ENCODE measurements around the gene EFCAB6. TPM values are rescaled to one million over a fixed set of nuclear protein-coding genes. Genes with fewer than 3 reads are reported as not detected.

The EFCAB6 gene
- total RNA-seq, 6 experiments from 2014 or later = 0.29 to 1.5 (median 0.93) TPM

- Histone ChIP-seq H3K4me3 (no peak overlapping the region), H3K4me1 (peaks cover 0 to 13% (median 4%) of the 10 kb centered on the region in 4 donors), H3K36me3 (no peaks in the 10 kb centered on the region), H3K9me3 (no peaks in the 10 kb centered on the region), H3K27ac (no peak overlapping the region), H3K27me3 (no peaks in the 10 kb centered on the region)
- TF ChIP-seq CTCF (IDR thresholded peaks at IDR 0.05) (no peak), POLR2A (IDR thresholded peaks at IDR 0.05) (no peak)
- peak in 3 of 4 donors; percentile 17 to 49 (median 27) for ATAC-seq
- WGBS (ENCODE audit: insufficient coverage, low coverage, low lambda C conversion rate, missing lambda C conversion rate) = 54% methylated on average over 13 of the region's 19 CpGs
- DNase-seq = peak in 1 of 3 donors; percentile 54
- intact Hi-C loops (cut with DNase I) = no loop called here
These were observed 40.6 kb upstream of the EFCAB6 start for GRCh38 chr22:43852573-43853327.

- no peak for ATAC-seq
- Histone ChIP-seq H3K36me3 (no peaks in the 10 kb centered on the region), H3K9me3 (no peaks in the 10 kb centered on the region), H3K4me1 (peaks cover 0 to 13% (median 4%) of the 10 kb centered on the region in 4 donors), H3K4me3 (no peak overlapping the region), H3K27me3 (no peaks in the 10 kb centered on the region), H3K27ac (no peak overlapping the region)
- intact Hi-C loops (cut with DNase I) = no loop called here
- no peak for DNase-seq
- WGBS (ENCODE audit: insufficient coverage, low coverage, low lambda C conversion rate, missing lambda C conversion rate) = 40% methylated on average over 1 of the region's 3 CpGs
- TF ChIP-seq POLR2A (IDR thresholded peaks at IDR 0.05) (no peak), CTCF (IDR thresholded peaks at IDR 0.05) (no peak)
These were observed 39.8 kb upstream of the EFCAB6 start for GRCh38 chr22:43851979-43852307.

GRCh38 chr22:43851058-43851978 lies 39.2 kb upstream of the EFCAB6 start:
- intact Hi-C loops (cut with DNase I) = no loop called here
- Histone ChIP-seq H3K9me3 (no peaks in the 10 kb centered on the region), H3K27me3 (no peaks in the 10 kb centered on the region), H3K27ac (no peak overlapping the region), H3K4me1 (peaks cover 0 to 13% (median 4%) of the 10 kb centered on the region in 4 donors), H3K36me3 (no peaks in the 10 kb centered on the region), H3K4me3 (no peak overlapping the region)
- WGBS (ENCODE audit: insufficient coverage, low coverage, low lambda C conversion rate, missing lambda C conversion rate) = 55% methylated on average over 10 of the region's 13 CpGs
- ATAC-seq (no peak), DNase-seq (no peak)
- no peak for TF ChIP-seq POLR2A (IDR thresholded peaks at IDR 0.05)
- no peak for TF ChIP-seq CTCF (IDR thresholded peaks at IDR 0.05)

- 72% methylated on average over 8 of the region's 12 CpGs for WGBS (ENCODE audit: insufficient coverage, low coverage, low lambda C conversion rate, missing lambda C conversion rate)
- H3K27ac ChIP-seq = no peak overlapping the region
- peaks cover 0 to 13% (median 4%) of the 10 kb centered on the region in 4 donors for H3K4me1 ChIP-seq
- intact Hi-C loops (cut with DNase I) = no loop called here
- no peak overlapping the region for H3K4me3 ChIP-seq
- ATAC-seq (no peak), DNase-seq (no peak)
- no peaks in the 10 kb centered on the region for H3K36me3 ChIP-seq
- H3K9me3 ChIP-seq = no peaks in the 10 kb centered on the region
- TF ChIP-seq CTCF (IDR thresholded peaks at IDR 0.05) = no peak
- TF ChIP-seq POLR2A (IDR thresholded peaks at IDR 0.05) = no peak
- no peaks in the 10 kb centered on the region for H3K27me3 ChIP-seq
These were observed 38.4 kb upstream of the EFCAB6 start for GRCh38 chr22:43850529-43850928.

All from right lobe of liver (tissue), 6 donors.